GM21526 (cell line): ENCODE data around the gene MASP2.
"Not testable (repeated sequence)": the region's sequence is repeated elsewhere in the genome, so short reads cannot be mapped to it uniquely, and the experiment has no call there.

Experiments
- ATAC-seq: cut with Tn5 transposase; IDR thresholded peaks from one replicate; pipeline ENCODE4 v1.9.1; 2021; ENCODE audit warnings: moderate library complexity; ENCODE audit not compliant: unreplicated experiment, low FRiP score

Gene MASP2

DNA sequence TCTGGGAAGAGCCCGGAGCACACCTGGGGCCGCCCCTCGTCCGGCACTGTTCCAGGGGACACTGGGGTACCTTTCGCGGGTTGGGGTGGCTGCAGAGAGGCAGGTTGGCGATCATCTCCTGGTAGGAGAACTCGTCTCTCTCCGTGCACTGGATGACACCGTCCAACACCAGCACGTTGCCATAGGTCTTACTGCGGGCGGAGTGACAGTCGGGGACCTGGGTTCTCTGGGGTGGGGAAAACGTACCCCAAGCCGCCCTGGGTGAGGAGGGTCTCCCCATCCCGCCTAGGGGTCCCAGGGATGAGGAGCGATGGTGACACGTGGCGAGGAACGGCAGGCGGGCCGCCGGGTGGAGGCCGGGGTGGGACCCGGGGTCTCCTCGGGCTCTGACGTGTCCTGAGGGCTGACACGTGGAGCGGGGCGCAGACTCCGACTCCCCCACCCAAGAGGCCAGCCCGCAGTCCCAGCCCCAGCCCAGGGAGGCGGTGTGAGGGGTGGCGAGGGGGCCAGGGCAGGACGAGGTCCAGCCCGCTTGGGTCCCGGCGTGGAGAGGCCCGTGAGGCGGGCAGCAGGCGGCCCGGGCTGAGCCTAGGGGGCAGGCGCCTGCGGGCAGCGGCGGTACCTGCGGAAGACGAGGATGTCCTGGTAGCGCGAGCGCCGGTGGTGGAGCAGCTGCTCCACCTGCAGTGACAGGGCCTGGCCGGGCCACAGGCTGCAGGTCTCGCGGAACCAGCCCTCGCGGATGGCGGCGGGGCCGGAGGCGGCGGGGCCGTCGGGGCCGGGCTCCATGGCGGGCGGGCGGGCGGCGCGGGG lies 12.3 kb upstream of the MASP2 start:
- ATAC-seq = peak; percentile 7

DNA sequence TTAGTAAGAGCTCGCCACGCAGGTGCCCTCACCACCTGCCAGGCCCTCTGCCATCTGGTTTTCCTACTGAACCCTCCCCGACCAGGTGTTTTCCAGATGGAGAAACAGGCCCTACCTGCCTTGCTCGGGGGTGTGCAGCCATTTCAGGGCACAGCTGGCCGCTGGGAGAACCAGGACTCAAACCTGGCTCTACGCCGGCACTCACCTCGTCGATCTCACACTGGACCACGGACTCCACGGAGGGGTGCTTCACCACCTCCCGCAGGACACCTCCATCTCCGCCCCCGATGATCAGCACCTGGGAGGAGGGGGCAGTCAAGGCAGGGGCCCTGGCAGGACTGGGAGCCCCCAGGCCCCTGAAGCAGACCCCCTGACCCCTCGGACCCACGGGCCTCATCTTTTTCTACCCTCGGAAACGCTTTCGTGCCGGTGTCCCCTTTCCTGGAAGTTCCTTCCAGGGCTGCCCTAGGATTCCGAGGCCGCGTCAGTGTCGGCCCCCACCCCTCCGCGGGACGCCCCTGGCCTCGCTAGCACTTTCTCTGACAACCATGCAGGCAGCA lies 11.6 kb upstream of the MASP2 start:
- no peak for ATAC-seq

DNA sequence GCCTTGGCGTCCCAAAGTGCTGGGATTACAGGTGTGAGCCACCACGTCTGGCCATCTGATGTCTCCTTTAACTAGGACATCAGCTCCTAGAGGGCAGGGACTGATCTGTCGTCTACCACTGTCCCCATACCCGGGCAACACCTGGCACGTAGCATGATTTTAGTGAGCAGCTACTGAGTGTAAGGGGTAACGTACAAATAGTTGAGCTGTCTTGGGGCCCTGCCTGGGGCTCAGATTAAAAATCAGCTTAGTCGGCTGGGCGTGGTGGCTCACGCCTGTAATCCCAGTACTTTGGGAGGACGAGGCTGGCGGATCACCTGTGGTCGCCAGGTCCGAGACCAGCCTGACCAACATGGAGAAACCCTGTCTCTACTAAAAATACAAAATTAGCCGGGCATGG lies 11.0 kb upstream of the MASP2 start:
- no peak for ATAC-seq

DNA sequence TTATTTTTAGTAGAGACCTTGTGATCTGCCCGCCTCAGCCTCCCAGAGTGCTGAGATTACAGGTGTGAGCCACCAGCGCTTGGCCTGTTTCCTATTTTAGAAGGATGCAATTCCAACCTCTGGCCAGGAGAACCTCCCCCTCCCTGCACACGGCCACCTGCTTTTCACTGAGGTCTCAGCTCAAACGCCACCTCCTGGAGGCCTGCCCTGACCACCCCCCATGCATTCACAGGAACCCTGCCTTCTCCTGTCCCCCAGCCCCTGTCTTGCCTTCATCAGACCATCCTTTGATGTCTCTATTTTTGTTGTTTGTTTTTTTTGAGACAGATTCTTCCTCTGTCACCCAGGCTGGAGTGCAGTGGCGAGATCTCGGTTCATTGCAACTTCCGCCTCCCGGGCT lies 10.4 kb upstream of the MASP2 start:
- no peak for ATAC-seq

DNA sequence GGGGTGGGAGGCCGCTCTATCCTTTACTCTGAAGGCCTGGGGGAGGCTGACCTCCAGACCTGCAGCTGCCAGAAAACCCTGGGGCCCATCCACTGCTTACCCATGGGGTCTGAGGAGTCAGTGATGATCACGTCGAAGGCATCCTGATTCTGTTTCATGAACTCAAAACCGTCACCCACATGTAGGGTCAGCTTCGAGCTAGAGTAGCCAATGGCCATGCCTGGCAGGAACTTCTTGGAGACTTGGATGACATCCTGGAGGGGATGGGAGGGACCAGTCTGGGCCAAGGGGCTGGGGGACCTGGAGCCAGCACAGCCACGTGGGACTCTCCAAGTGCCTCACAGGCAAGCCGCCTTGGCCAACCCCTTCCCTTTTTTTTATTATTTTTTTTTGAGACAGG lies 9.5 kb upstream of the MASP2 start:
- ATAC-seq = no peak

DNA sequence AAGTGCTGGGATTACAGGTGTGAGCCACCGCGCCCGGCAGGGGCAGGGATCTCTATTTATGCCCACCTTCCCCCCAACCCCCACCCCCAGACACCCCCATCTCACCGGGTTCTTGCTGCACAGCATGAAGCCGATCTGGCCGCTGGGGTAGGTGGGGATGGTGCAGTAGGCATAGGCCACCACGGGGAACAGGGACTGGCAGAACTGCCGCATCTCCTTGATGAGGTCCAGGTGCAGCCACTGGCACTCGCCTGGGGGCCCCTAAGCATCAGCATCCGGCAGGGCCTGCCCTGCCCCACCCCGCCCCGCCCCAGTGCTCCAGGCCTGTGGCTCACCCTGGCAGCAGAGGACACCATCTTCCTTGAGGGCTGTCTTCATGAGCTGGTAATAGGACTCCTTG lies 8.6 kb upstream of the MASP2 start:
- no peak for ATAC-seq

DNA sequence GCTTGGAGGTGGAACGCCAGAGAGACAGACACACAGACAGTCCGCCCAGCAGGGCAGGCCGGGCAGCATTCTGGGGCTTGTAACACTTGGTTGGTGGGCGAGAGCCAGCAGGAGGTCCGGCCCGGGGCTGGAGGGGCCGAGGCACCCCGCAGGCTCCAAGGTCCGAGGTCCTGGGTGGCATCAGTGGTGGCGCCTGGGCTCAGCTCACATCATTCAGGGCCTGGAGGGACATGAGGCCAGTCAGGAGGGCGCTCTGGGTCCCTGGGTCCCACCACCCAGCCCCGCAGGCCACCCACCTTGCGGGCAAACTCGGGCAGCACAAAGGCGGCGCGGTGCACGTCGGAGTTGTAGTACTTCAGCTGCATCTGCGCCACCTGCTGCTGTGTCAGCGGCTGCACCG lies 7.6 kb upstream of the MASP2 start:
- no peak for ATAC-seq

DNA sequence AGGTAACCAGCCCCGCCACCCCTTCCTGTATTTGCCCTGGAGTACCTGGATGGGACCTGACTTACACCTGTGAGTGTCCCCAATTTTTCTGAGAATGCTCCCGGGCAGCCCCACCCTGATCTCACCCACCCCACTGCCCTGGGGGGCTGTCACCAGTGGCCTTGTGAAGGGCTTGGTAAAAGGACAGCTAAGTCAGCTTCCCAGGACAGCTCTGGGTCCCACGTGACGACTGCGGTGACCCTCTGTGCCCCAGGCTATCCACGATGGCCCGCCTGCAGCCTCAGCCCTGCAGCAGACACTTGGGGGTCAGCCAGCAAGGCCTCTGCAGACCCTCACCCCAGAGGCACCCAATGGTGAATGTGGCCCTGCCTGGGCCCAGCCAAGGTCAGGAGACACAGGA lies 7.1 kb upstream of the MASP2 start:
- ATAC-seq = no peak

DNA sequence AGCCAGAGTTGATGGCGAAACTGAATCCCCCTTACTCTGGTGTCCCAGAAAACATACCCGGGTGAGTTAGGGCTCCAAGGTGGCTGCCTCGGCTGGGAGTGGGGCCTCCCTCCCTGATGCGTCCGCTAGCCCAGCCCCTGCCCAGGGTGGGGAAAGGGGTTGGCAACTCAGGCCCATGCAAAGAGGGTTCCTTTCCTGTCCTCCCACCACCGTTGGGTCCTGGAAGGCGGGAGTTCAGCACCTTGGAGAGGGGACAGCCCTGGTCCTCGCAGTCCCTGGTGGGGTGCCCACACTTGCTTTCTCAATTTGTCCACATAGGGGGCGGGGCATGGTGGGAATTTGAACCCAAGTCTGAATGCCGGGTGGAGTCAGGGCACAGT lies 6.7 kb upstream of the MASP2 start:
- no peak for ATAC-seq

DNA sequence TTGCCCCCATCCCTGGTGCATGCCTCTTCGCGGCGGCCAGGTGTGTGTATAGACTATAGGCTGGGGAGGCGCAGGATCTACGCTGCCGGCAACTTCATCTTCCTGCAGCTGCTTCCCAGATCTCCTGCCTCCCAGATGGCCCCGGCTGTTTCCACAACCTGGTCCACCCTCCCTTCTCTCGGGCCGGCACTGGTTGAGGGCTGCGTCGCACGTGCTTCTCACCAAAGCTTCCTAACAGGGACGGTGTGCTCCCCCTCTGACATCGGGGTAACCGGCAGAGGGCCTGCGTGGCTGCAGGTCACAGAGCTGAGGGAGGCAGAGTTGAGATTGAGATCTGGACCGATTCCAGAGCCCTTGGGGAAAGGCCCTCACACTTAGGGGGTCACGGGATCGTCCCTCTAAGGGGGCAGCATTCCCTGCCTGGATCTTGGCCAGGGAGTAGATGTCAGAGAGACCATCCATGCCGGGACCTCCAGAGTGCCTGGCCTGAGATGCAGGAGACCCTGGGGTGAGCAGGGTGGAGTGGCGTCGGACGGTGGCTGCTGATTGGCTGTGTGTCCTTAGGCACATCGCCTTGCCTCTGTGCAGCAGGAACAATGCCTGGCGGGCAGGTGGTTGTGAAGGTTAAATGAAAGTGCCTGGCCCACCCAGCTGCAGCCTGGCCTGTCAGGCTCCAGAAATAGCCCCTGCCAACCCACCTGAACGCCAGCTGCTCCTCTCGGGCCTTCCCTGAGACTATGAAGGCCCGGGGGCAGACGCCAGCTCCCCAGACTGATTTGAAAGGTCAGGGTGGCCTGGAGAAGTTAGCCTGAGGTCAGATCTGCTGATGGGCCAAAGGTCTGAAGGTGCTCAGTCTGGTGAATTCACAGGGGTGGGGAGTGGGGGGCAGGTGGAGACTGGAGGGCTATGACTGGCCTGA lies 6.1 kb upstream of the MASP2 start:
- ATAC-seq = no peak

DNA sequence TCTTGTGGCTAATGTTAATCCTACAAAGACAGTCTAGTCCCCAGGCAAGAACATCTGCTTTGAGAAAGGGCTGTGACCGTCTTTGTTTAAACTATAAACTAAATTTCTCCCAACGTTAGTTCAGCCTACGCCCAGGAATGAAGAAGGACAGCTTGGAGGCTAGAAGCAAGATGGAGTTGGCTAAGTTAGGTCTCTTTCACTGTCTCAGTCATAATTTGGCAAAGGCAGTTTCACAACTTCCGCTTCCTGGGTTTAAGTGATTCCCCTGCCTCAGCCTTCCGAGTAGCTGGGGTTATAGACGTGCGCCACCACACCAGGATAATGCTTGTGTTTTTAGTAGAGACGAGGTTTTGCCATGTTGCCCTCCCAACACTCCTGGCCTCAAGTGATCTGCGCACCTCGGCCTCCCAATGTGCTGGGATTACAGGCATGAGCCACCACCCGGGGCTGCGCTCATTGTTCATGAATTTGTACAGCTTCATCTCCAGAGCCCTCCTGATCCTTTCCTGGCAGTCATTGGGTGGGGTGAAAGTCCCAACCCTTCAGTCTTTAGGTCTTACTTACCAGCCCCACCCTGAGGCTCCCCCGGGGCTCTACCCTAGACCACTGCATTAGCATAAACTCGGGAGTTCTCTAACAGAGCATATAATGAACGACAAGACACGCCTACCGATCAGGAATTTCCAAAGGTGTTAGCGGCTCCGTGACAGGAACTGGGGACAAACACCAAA lies 4.9 kb upstream of the MASP2 start:
- no peak for ATAC-seq

- not testable (repeated sequence) for ATAC-seq
Measured at GRCh38 chr1:11051121-11051520, 4.1 kb upstream of the MASP2 start.

- no peak for ATAC-seq
Measured at GRCh38 chr1:11046270-11046566, 821 bp downstream of the MASP2 start.

GRCh38 chr1:11045428-11046269 lies 1.4 kb downstream of the MASP2 start:
- no peak for ATAC-seq

- no peak for ATAC-seq
Measured at GRCh38 chr1:11044849-11045427, 2.1 kb downstream of the MASP2 start.

GRCh38 chr1:11044086-11044848 lies 2.8 kb downstream of the MASP2 start:
- no peak for ATAC-seq

DNA sequence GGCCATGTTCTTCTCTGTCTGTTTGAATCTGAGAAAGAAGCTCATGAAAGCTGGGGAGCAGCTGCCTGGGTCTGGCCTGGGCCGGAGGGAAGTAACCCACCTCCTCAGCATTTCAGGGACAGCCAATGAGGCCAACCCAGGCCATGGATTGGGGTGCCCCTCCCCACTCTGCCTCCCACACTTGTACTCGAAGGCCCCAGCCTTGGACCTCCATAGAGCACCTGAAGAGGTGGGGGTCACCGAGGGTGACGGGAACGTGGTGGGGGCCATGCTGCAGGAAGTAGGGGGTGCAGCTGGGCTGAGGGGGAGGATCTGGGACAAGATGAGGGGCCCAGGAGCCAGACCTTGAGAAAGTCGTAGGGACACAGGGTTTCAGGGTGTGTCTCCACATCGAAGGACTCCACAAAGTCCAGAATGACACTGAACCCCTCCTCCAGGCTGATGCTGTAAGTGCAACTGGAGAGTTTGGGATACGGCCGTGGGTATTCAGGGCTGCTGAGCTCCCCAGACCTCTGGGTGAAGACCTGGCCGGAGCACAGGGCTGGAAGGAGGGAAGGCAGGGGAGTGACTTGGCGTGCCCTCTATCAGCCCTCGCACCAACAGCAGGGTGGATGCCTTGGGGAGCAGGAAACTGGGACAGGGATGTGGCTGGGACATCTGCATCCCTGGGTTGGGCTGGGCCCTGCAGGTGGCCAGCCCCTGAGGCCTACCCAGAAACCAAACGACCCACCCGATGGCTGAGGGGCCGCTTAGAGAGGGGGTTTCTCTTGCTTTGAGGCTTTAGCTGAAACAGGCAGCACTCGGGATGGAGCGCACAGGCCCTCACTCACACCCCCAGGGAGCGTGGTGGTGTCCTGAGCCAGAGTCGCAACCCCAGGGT lies 3.8 kb downstream of the MASP2 start:
- no peak for ATAC-seq

DNA sequence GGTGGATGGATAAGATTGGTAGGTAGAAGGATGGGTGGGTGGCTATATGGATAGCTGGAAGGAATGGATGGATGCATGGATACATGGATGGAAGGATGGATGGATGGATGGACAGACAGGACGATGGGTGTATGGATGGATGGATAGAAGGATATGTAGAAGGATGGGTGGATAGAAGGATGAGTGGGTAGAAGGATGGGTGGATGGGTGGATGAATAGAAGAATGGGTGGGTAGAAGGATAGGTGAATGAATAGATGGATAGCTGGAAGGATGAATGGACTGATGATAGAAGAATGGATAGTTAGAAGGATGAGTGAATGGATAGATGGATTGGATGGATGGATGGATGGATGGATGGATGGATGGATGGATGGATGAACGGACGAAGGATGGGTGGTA lies 5.0 kb downstream of the MASP2 start:
- no peak for ATAC-seq
